HAP-1 (cell line): ENCODE data around the gene MSH5.
"Not testable (repeated sequence)": the region's sequence is repeated elsewhere in the genome, so short reads cannot be mapped to it uniquely, and the experiment has no call there.

Experiments
- DNase-seq, 2 experiments: peaks; one replicate each; pipeline ENCODE4 v3.0.0-alpha.2; 2016 to 2020; ENCODE audit warnings: low spot score in 2 of 2
- H3K27me3 ChIP-seq: fragments of 250-450 bp; sonication (Bioruptor Pico); 2 replicates; pipeline ENCODE4 v1.5.1; 2020; ENCODE audit warnings: low read depth, mild to moderate bottlenecking, moderate library complexity
- H3K36me3 ChIP-seq: fragments of 250-450 bp; sonication (Bioruptor Pico); replicated peaks from 2 replicates; pipeline ENCODE4 v1.5.1; 2020; ENCODE audit warnings: mild to moderate bottlenecking
- H3K4me1 ChIP-seq: fragments of 250-450 bp; sonication (Bioruptor Pico); 2 replicates; pipeline ENCODE4 v1.5.1; 2020; ENCODE audit warnings: mild to moderate bottlenecking
- H3K4me3 ChIP-seq: fragments of 250-450 bp; sonication (Bioruptor Pico); 2 replicates; pipeline ENCODE4 v1.5.1; 2020; ENCODE audit warnings: mild to moderate bottlenecking, moderate library complexity
- H3K9me3 ChIP-seq: fragments of 250-450 bp; sonication (Bioruptor Pico); 2 replicates; pipeline ENCODE4 v1.5.1; 2020; ENCODE audit warnings: mild to moderate bottlenecking, moderate library complexity
- in situ Hi-C: fragments of 300-500 bp; cut with MboI; formaldehyde crosslinking; loops from 3 replicates; pipeline ENCODE4 v1.14.3; 2020; ENCODE audit warnings: low sequenced_read_pairs, inconsistent platforms, mixed read lengths

The MSH5 gene

DNA sequence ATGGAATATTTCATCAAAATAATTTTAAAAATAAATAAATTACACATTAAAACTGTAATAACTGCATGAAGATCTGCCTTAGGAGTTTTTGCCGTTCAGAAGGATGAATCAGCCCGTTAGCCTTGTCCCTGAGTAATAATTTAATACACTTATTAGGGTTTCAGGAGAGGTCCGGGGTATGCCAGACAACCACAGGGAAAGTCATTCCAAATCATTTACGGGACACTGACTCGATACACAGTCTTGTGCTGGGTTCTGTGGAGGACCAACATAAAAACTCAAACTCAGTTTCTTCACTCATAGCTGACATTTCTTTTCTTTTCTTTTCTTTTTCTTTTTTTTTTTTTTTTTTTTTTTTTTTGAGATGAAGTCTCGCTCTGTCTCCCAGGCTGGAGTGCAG lies 33.9 kb upstream of the MSH5 start:
- H3K4me1 ChIP-seq, result peaks cover 13% of the 10 kb centered on the region
- no peak for DNase-seq
- no peaks in the 10 kb centered on the region for H3K27me3 ChIP-seq
- H3K9me3 ChIP-seq, result no peaks in the 10 kb centered on the region
- no peaks in the 10 kb centered on the region for H3K36me3 ChIP-seq
- H3K4me3 ChIP-seq, result no peak overlapping the region
- in situ Hi-C loops, result no loop called here

DNA sequence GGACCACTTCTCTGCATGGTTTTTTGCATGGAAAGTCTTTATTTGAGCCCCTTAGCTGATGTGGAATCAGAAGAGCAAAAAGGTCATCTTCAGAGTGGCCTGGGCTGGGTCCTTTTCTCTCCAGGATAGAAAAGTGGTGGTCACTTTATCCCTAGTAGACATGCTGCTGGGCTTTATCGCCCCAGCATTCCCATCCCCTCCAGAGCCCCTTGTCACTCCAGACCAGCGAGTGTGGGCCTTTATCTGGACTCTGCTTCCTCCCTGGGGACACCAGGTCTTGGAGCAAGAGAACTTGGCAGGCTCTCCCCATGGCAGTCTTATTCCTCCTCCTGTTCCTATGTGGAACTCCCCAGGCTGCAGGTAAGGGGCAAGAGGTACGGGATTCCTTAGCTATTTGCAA lies 33.2 kb upstream of the MSH5 start, which contains the start of gene LY6G6F:
Gene LY6G6F (plus strand): TSS at position 268 of the 400 bp plus-strand sequence. CDS start 41 bp downstream, at position 309.
- H3K4me1 ChIP-seq, result peaks cover 10% of the 10 kb centered on the region
- no peak for DNase-seq
- no peaks in the 10 kb centered on the region for H3K9me3 ChIP-seq
- in situ Hi-C loops, result no loop called here
- no peaks in the 10 kb centered on the region for H3K36me3 ChIP-seq
- no peaks in the 10 kb centered on the region for H3K27me3 ChIP-seq
- H3K4me3 ChIP-seq, result no peak within 1 kb of the TSS

DNA sequence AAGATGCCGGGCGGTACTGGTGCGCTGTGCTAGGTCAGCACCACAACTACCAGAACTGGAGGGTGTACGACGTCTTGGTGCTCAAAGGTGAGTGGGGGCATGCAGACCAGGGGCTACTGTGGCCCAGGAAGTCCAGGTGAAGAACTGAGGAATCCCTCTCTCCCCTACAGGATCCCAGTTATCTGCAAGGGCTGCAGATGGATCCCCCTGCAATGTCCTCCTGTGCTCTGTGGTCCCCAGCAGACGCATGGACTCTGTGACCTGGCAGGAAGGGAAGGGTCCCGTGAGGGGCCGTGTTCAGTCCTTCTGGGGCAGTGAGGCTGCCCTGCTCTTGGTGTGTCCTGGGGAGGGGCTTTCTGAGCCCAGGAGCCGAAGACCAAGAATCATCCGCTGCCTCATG lies 32.1 kb upstream of the MSH5 start:
- in situ Hi-C loops, result no loop called here
- peaks cover 6% of the 10 kb centered on the region for H3K4me1 ChIP-seq
- H3K27me3 ChIP-seq, result no peaks in the 10 kb centered on the region
- H3K4me3 ChIP-seq, result no peak overlapping the region
- DNase-seq, result no peak
- no peaks in the 10 kb centered on the region for H3K9me3 ChIP-seq
- H3K36me3 ChIP-seq, result no peaks in the 10 kb centered on the region

GRCh38 chr6:31708224-31708623 lies 31.6 kb upstream of the MSH5 start:
- Histone ChIP-seq H3K4me1 (peaks cover 6% of the 10 kb centered on the region), H3K36me3 (no peaks in the 10 kb centered on the region), H3K4me3 (no peak overlapping the region), H3K9me3 (no peaks in the 10 kb centered on the region), H3K27me3 (no peaks in the 10 kb centered on the region)
- DNase-seq, result no peak
- in situ Hi-C loops, result no loop called here

DNA sequence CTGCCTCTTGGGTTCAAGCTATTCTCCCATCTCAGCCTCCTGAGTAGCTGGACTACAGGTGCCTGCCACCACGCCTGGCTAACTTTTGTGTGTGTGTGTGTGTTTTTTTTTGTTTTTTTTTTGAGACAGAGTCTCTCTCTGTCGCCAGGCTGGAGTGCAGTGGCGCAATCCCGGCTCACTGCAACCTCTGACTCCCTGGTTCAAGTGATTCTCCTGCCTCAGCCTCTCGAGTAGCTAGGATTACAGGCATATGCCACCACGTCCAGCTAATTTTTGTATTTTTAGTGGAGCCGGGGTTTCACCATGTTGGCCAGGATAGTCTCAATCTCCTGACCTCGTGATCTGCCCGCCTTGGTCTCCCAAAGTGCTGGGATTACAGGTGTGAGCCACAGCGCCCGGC lies 30.6 kb upstream of the MSH5 start:
- DNase-seq, H3K4me3 ChIP-seq, H3K9me3 ChIP-seq, H3K4me1 ChIP-seq, in situ Hi-C loops, H3K36me3 ChIP-seq, H3K27me3 ChIP-seq: not testable (repeated sequence)

- Histone ChIP-seq H3K4me3 (no peak overlapping the region), H3K36me3 (no peaks in the 10 kb centered on the region), H3K4me1 (peaks cover 7% of the 10 kb centered on the region), H3K27me3 (no peaks in the 10 kb centered on the region), H3K9me3 (no peaks in the 10 kb centered on the region)
- in situ Hi-C loops, result no loop called here
- no peak for DNase-seq
Measured at GRCh38 chr6:31710523-31711219, 29.1 kb upstream of the MSH5 start.

DNA sequence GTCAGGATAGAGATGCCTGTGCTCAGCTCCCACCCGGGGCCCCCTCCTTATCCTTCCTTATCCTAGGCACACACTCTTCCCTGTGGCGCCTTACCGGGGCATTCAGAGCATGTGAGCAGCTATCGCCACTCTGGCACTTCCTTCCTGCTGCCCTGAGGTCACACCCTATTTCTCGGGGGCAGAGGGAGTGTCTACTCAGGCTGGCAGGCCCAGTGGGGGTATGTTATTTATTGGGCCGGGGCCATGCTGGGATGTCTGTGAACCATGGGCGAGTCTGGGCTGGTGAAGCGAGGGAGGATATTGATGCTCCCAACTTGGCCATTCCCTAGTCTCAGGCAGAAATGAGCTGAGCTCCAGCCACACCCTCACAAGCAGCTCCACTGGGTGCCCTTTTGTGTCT lies 28.6 kb upstream of the MSH5 start:
- no peak overlapping the region for H3K4me3 ChIP-seq
- no peaks in the 10 kb centered on the region for H3K9me3 ChIP-seq
- no peak for DNase-seq
- no peaks in the 10 kb centered on the region for H3K27me3 ChIP-seq
- H3K36me3 ChIP-seq, result no peaks in the 10 kb centered on the region
- in situ Hi-C loops, result no loop called here
- H3K4me1 ChIP-seq, result peaks cover 7% of the 10 kb centered on the region

DNA sequence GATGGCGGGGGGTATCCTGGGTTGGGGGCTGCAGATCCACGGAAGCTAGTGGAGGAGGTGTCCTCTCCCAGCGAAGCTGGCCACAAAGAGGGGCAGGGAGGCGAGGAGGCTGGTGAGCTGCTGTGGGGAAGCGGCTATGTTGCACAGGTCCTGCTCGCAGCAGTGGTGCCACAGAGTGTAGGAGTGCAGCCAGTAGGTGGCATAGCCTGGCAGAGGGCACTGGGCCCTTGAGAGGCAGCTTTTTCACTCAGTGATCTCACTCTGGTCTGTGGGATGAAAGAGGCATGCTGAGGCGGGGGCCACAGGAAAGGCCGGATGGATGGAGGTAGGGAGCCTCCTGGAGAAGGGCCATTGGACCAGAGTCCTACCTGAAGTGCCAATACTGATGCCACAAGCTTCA lies 27.5 kb upstream of the MSH5 start:
- no peak for DNase-seq
- Histone ChIP-seq H3K4me1 (peaks cover 7% of the 10 kb centered on the region), H3K27me3 (no peaks in the 10 kb centered on the region), H3K9me3 (no peaks in the 10 kb centered on the region), H3K4me3 (no peak overlapping the region), H3K36me3 (no peaks in the 10 kb centered on the region)
- in situ Hi-C loops, result no loop called here

DNA sequence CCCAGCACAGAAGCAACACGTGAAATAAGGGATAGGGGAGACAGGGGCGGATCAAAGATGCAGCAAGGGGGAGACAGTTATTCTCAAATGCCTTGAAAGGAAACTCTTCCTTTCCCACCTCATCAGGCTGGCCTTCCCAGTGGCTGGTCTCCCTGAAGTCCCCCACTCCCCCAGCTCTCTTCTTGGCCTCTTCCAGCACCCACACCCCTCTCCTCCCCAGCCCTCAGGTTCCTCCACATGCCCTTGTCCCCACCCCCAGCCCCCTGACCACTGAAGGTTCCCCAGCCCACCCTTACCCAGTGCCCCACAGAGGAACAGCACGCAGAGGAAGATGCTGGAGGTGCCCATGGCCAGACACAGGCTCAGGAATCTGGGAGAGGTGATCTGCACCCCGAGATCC lies 26.3 kb upstream of the MSH5 start:
- Histone ChIP-seq H3K9me3 (no peaks in the 10 kb centered on the region), H3K4me3 (no peak overlapping the region), H3K4me1 (peaks cover 7% of the 10 kb centered on the region), H3K27me3 (no peaks in the 10 kb centered on the region), H3K36me3 (no peaks in the 10 kb centered on the region)
- in situ Hi-C loops, result no loop called here
- no peak for DNase-seq

GRCh38 chr6:31713991-31714684 lies 25.7 kb upstream of the MSH5 start:
- Histone ChIP-seq H3K4me3 (no peak overlapping the region), H3K36me3 (no peaks in the 10 kb centered on the region), H3K27me3 (no peaks in the 10 kb centered on the region), H3K4me1 (peaks cover 7% of the 10 kb centered on the region), H3K9me3 (no peaks in the 10 kb centered on the region)
- in situ Hi-C loops, result no loop called here
- peak; percentile 23 to 38 for DNase-seq

- no peak for DNase-seq
- in situ Hi-C loops, result no loop called here
- Histone ChIP-seq H3K27me3 (no peaks in the 10 kb centered on the region), H3K4me1 (peaks cover 7% of the 10 kb centered on the region), H3K4me3 (no peak within 1 kb of the TSS), H3K36me3 (no peaks in the 10 kb centered on the region), H3K9me3 (no peaks in the 10 kb centered on the region)
Measured at GRCh38 chr6:31715022-31715958, 24.5 kb upstream of the MSH5 start, which contains the start of gene LY6G6D. Gene LY6G6D (plus strand): TSS chr6:31715348. CDS start chr6:31715356, 8 bp downstream.

- Histone ChIP-seq H3K4me1 (peaks cover 7% of the 10 kb centered on the region), H3K4me3 (no peak overlapping the region), H3K36me3 (no peaks in the 10 kb centered on the region), H3K27me3 (no peaks in the 10 kb centered on the region), H3K9me3 (no peaks in the 10 kb centered on the region)
- no peak for DNase-seq
- in situ Hi-C loops, result no loop called here
Measured at GRCh38 chr6:31717499-31718222, 22.1 kb upstream of the MSH5 start.

DNA sequence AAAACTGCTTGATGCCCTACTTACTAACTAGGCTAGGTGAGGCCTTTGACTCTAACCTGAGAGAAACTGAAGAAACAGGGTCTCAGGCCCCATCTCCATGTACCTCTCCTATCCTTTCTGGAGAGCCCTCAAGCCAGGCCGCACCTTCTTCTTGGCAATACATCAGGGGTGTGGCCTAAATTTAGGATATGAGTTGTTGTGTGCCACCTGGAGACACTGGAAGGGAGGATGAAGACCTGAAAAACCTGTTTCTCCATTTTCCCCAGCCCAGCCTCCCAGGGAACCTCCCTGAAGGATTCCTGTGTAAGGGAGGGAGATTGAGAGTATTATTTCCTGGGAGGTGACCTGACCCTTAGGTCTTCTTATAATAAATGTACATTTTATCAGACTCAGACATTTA lies 21.5 kb upstream of the MSH5 start:
- Histone ChIP-seq H3K9me3 (no peaks in the 10 kb centered on the region), H3K4me1 (peaks cover 7% of the 10 kb centered on the region), H3K27me3 (no peaks in the 10 kb centered on the region), H3K4me3 (no peak overlapping the region), H3K36me3 (no peaks in the 10 kb centered on the region)
- no peak for DNase-seq
- in situ Hi-C loops, result no loop called here
